ENCODE data around the gene COL6A3.
"Not testable (repeated sequence)": the region's sequence is repeated elsewhere in the genome, so short reads cannot be mapped to it uniquely, and the experiment has no call there.

COL6A3 gene

GRCh38 chr2:237411092-237411601 is 2.8 kb downstream of the COL6A3 start:
- DNase-seq, result no peak

- DNase-seq, result not testable (repeated sequence)
These were observed 4.7 kb downstream of the COL6A3 start for GRCh38 chr2:237409263-237409662.

GRCh38 chr2:237408335-237409000 is 5.5 kb downstream of the COL6A3 start:
- DNase-seq, result no peak

GRCh38 chr2:237407700-237408099 is 6.3 kb downstream of the COL6A3 start:
- DNase-seq, result no peak

GRCh38 chr2:237406371-237406895 is 7.5 kb downstream of the COL6A3 start:
- no peak for DNase-seq

- no peak for DNase-seq
These were observed 8.4 kb downstream of the COL6A3 start for GRCh38 chr2:237405605-237406004.

- DNase-seq, result no peak
These were observed 8.9 kb downstream of the COL6A3 start for GRCh38 chr2:237405006-237405559.

GRCh38 chr2:237404413-237404812 is 9.6 kb downstream of the COL6A3 start:
- no peak for DNase-seq

- DNase-seq, result no peak
These were observed 10.7 kb downstream of the COL6A3 start for GRCh38 chr2:237403024-237403882.

GRCh38 chr2:237400199-237400598 is 13.8 kb downstream of the COL6A3 start:
- DNase-seq, result no peak

- no peak for DNase-seq
These were observed 16.9 kb downstream of the COL6A3 start for GRCh38 chr2:237397072-237397471.

- no peak for DNase-seq
These were observed 20.4 kb downstream of the COL6A3 start for GRCh38 chr2:237393523-237393922.

- DNase-seq, result no peak
These were observed 21.8 kb downstream of the COL6A3 start for GRCh38 chr2:237392186-237392585.

- no peak for DNase-seq
These were observed 22.8 kb downstream of the COL6A3 start for GRCh38 chr2:237391140-237391539.

- DNase-seq, result no peak
These were observed 23.7 kb downstream of the COL6A3 start for GRCh38 chr2:237390235-237390634.

GRCh38 chr2:237389831-237390230 is 24.1 kb downstream of the COL6A3 start:
- DNase-seq, result no peak

GRCh38 chr2:237388036-237388435 is 25.9 kb downstream of the COL6A3 start:
- no peak for DNase-seq

GRCh38 chr2:237384672-237385020 is 29.3 kb downstream of the COL6A3 start:
- no peak for DNase-seq

GRCh38 chr2:237383991-237384671 is 29.8 kb downstream of the COL6A3 start:
- DNase-seq, result no peak

GRCh38 chr2:237380768-237381167 is 33.2 kb downstream of the COL6A3 start:
- DNase-seq, result no peak

GRCh38 chr2:237379636-237380035 is 34.3 kb downstream of the COL6A3 start:
- DNase-seq, result no peak

- no peak for DNase-seq
These were observed 35.3 kb downstream of the COL6A3 start for GRCh38 chr2:237378650-237379049.
